Stimulated activated CD8-positive, alpha-beta memory T cell treated with anti-CD3 and anti-CD28 coated beads, Interleukin-7, amount 100 ng/mL, for 24 hours (primary cell): Measurements from ENCODE around the gene LTC4S.
"Not testable (repeated sequence)": the region's sequence is repeated elsewhere in the genome, so short reads cannot be mapped to it uniquely, and the experiment has no call there.

ENCODE experiments used
- DNase-seq: peaks from one replicate; pipeline ENCODE4 v3.0.0-alpha.2; 2020; ENCODE audit warnings: low read depth

The LTC4S gene

GRCh38 chr5:179769796-179770195, 24.0 kb upstream of the LTC4S start:
- no peak for DNase-seq

GRCh38 chr5:179771311-179771895, 22.4 kb upstream of the LTC4S start:
- no peak for DNase-seq

GRCh38 chr5:179772351-179772750, 21.4 kb upstream of the LTC4S start:
- no peak for DNase-seq

GRCh38 chr5:179773686-179774040, 20.1 kb upstream of the LTC4S start:
- no peak for DNase-seq

GRCh38 chr5:179774442-179774841, 19.3 kb upstream of the LTC4S start:
- DNase-seq = no peak

- DNase-seq = no peak
Observed at GRCh38 chr5:179776411-179776938, 17.3 kb upstream of the LTC4S start.

- DNase-seq = no peak
Observed at GRCh38 chr5:179777456-179777855, 16.3 kb upstream of the LTC4S start.

GRCh38 chr5:179777909-179778308, 15.9 kb upstream of the LTC4S start:
- DNase-seq = no peak

GRCh38 chr5:179778591-179778990, 15.2 kb upstream of the LTC4S start:
- no peak for DNase-seq

- DNase-seq = no peak
Observed at GRCh38 chr5:179779826-179780225, 14.0 kb upstream of the LTC4S start.

GRCh38 chr5:179780362-179780761, 13.4 kb upstream of the LTC4S start:
- DNase-seq = no peak

GRCh38 chr5:179781846-179782245, 11.9 kb upstream of the LTC4S start:
- no peak for DNase-seq

- no peak for DNase-seq
Observed at GRCh38 chr5:179783128-179783527, 10.7 kb upstream of the LTC4S start.

GRCh38 chr5:179786861-179787260, 6.9 kb upstream of the LTC4S start:
- no peak for DNase-seq

- no peak for DNase-seq
Observed at GRCh38 chr5:179788193-179788854, 5.5 kb upstream of the LTC4S start.

GRCh38 chr5:179789278-179789677, 4.5 kb upstream of the LTC4S start:
- not testable (repeated sequence) for DNase-seq

- no peak for DNase-seq
Observed at GRCh38 chr5:179791881-179792611, 1.7 kb upstream of the LTC4S start.

- DNase-seq = no peak
Observed at GRCh38 chr5:179792612-179793467, 946 bp upstream of the LTC4S start.

GRCh38 chr5:179794171-179794570, 385 bp downstream of the LTC4S start:
- DNase-seq = no peak

- no peak for DNase-seq
Observed at GRCh38 chr5:179794575-179794974, 789 bp downstream of the LTC4S start.

- DNase-seq = no peak
Observed at GRCh38 chr5:179795049-179795862, 1.5 kb downstream of the LTC4S start.
